OCI-LY7 (cell line): Measurements from ENCODE around the gene DYNLT4. TPM values are rescaled to one million over a fixed set of nuclear protein-coding genes. Genes with fewer than 3 reads are reported as not detected.

ENCODE experiments used
- BruUV-seq: library from RNA; stranded (reverse); fragments of 400-500 nt; replicated peaks from 2 replicates; lab custom pipeline; 2021; lab: Mats Ljungman, UMichigan
- CTCF ChIA-PET: fragments of 300-600 bp; sonication (Branson Sonifier 250); formaldehyde crosslinking; loops from one replicate; lab custom pipeline; 2022; ENCODE audit warnings: antibody characterized with exemption; ENCODE audit not compliant: unreplicated experiment; lab: Charles Lee
- POLR2A ChIA-PET: fragments of 300-600 bp; sonication (Branson Sonifier 250); formaldehyde crosslinking; loops from one replicate; lab custom pipeline; 2022; ENCODE audit warnings: antibody characterized with exemption; lab: Charles Lee
- DNase-seq: peaks from one replicate; pipeline ENCODE4 v3.0.0-alpha.2; 2015; ENCODE audit warnings: low spot score
- H2AFZ ChIP-seq: fragments of 200-600 bp; sonication (generic), shearing (Covaris generic); 2 replicates; pipeline ENCODE4 v1.6.1; 2014; ENCODE audit warnings: mild to moderate bottlenecking, antibody characterized with exemption, low read length, moderate library complexity
- H3K27ac ChIP-seq: fragments of 200-600 bp; sonication (generic); 2 replicates; pipeline ENCODE4 v1.5.1; 2014; ENCODE audit warnings: mixed run types, low read depth, mild to moderate bottlenecking, moderate library complexity, low read length, inconsistent platforms; ENCODE audit not compliant: poor library complexity, severe bottlenecking
- H3K36me3 ChIP-seq: fragments of 200-600 bp; sonication (generic); 2 replicates; pipeline ENCODE4 v1.6.1; 2014; ENCODE audit warnings: mild to moderate bottlenecking, antibody characterized with exemption, low read length, moderate library complexity, mixed read lengths; ENCODE audit not compliant: insufficient read depth
- H3K4me1 ChIP-seq: fragments of 200-600 bp; sonication (generic); 2 replicates; pipeline ENCODE4 v1.5.1; 2014; ENCODE audit warnings: mild to moderate bottlenecking, low read length; ENCODE audit not compliant: insufficient read depth, poor library complexity, severe bottlenecking
- H3K4me2 ChIP-seq: fragments of 200-600 bp; sonication (generic); 2 replicates; pipeline ENCODE4 v1.6.1; 2014; ENCODE audit warnings: mild to moderate bottlenecking, low read length
- H3K4me3 ChIP-seq: fragments of 200-600 bp; sonication (generic); 2 replicates; pipeline ENCODE4 v1.5.1; 2014; ENCODE audit warnings: mild to moderate bottlenecking, low read depth, low read length; ENCODE audit not compliant: poor library complexity, severe bottlenecking
- H3K79me2 ChIP-seq: fragments of 200-600 bp; sonication (generic); 2 replicates; pipeline ENCODE4 v1.6.1; 2016; ENCODE audit warnings: low read depth, mild to moderate bottlenecking, low read length, moderate library complexity, mixed read lengths; ENCODE audit not compliant: insufficient read depth
- H3K9me2 ChIP-seq: fragments of 200-600 bp; sonication (generic); 2 replicates; pipeline ENCODE4 v1.6.1; 2016; ENCODE audit warnings: mild to moderate bottlenecking, low read length, mixed read lengths; ENCODE audit not compliant: insufficient read depth
- H3K9me3 ChIP-seq: fragments of 200-600 bp; sonication (generic); 2 replicates; pipeline ENCODE4 v1.6.1; 2014; ENCODE audit warnings: mild to moderate bottlenecking, mixed run types, low read length, mixed read lengths
- H4K20me1 ChIP-seq: fragments of 200-600 bp; sonication (generic); 2 replicates; pipeline ENCODE4 v1.6.1; 2014; ENCODE audit warnings: mild to moderate bottlenecking, antibody characterized with exemption, low read length, moderate library complexity, mixed read lengths; ENCODE audit not compliant: insufficient read depth
- CTCF ChIP-seq: fragments of 200-600 bp; sonication (generic); conservative IDR thresholded peaks from 2 replicates; pipeline ENCODE4 v1.5.1; 2014; ENCODE audit warnings: mild to moderate bottlenecking, antibody characterized with exemption, low read length, moderate library complexity, mixed read lengths
- EZH2phosphoT487 ChIP-seq: fragments of 200-600 bp; sonication (generic); IDR thresholded peaks from 2 replicates; pipeline ENCODE4 v1.6.1; 2018; ENCODE audit warnings: low read depth, borderline replicate concordance, mild to moderate bottlenecking, mixed run types, antibody characterized with exemption, low read length, moderate library complexity, mixed read lengths
- intact Hi-C: fragments of 100-400 bp; cut with micrococcal nuclease; formaldehyde crosslinking; loops from one replicate; pipeline ENCODE4 v1.10.0; 2022; ENCODE audit not compliant: unreplicated experiment
- total RNA-seq, 2 experiments: library from RNA; depleted of rRNA in 1 of 2; stranded (reverse); fragments of >200 nt in 1 of 2; shearing (Covaris generic) in 1 of 2; gene quantifications; 2 replicates each; pipeline ENCODE4 v1.2.3, GENCODE V29; 2014 to 2022

Gene DYNLT4
- total RNA-seq, 2 experiments from 2014 or later, result not detected

GRCh38 chr1:44792736-44793502 lies 14.2 kb downstream of the DYNLT4 start:
- H3K4me2 ChIP-seq, result no peak overlapping the region
- H3K9me2 ChIP-seq, result no peaks in the 10 kb centered on the region
- no peaks in the 10 kb centered on the region for H3K4me1 ChIP-seq
- H3K79me2 ChIP-seq, result no peaks in the 10 kb centered on the region
- no peaks in the 10 kb centered on the region for H3K36me3 ChIP-seq
- no peak for DNase-seq
- no peak overlapping the region for H2AFZ ChIP-seq
- ChIA-PET CTCF (interaction anchor here (0.5 to 0.6 kb wide), 2 partner anchors 17 to 219 kb away, joined by 3 read pairs; partner anchors contain the start of gene UROD), POLR2A (interaction anchor here (0.6 to 1.2 kb wide), 8 partner anchors 10 to 785 kb away, joined by 3 to 5 read pairs (median 3); no protein-coding TSS in a partner anchor)
- no peak overlapping the region for H3K27ac ChIP-seq
- no TSS peak for BruUV-seq
- H4K20me1 ChIP-seq, result no peaks in the 10 kb centered on the region
- H3K9me3 ChIP-seq, result no peaks in the 10 kb centered on the region
- TF ChIP-seq CTCF (no peak), EZH2phosphoT487 (no peak)
- intact Hi-C loops, result loop anchor here (2.0 to 5.0 kb wide), 2 partner anchors 218 to 509 kb away; partner anchors contain the start of gene HECTD3
- no peak overlapping the region for H3K4me3 ChIP-seq

- Histone ChIP-seq H3K4me3 (no peak overlapping the region), H3K36me3 (no peaks in the 10 kb centered on the region), H3K9me3 (no peaks in the 10 kb centered on the region), H3K9me2 (no peaks in the 10 kb centered on the region), H3K27ac (no peak overlapping the region), H3K79me2 (no peaks in the 10 kb centered on the region), H3K4me1 (peaks cover 5% of the 10 kb centered on the region), H4K20me1 (no peaks in the 10 kb centered on the region), H3K4me2 (no peak overlapping the region), H2AFZ (no peak overlapping the region)
- ChIA-PET POLR2A (interaction anchor here (0.7 to 1.6 kb wide), 8 partner anchors 9 to 93 kb away, joined by 3 to 5 read pairs (median 3); partner anchors contain the start of gene PLK3), CTCF (no interaction called here)
- intact Hi-C loops, result loop anchor here (5.0 kb wide), 1 partner anchor 511 kb away; no protein-coding TSS in a partner anchor
- no peak for DNase-seq
- TF ChIP-seq CTCF (no peak), EZH2phosphoT487 (no peak)
- BruUV-seq, result no TSS peak
Measured at GRCh38 chr1:44790968-44791801, 16.0 kb downstream of the DYNLT4 start.
